ENCODE results near the gene DCDC2C.

DNA sequence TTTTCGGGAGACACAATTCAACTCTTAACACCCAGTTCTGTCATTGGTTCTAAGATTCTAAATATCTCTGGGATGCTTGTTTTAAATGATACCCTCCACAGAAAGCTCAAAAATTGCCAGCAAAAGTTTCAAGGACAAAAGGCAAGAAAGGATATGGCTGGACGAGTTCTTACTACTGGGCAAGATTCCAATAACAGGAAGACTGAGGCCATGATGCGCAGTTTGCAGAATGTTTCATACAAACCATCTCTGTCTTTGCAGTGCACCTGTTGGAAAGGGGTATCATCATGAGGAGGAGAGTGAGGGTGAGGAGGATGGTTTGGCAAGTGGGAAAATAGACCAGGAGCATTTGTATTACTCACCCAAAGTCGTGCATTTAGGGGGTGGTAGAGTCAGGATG lies 172.8 kb downstream of the DCDC2C start:
- TF ChIP-seq EZH2 (IDR thresholded peaks at IDR 0.05; ENCODE audit: low read length, unreplicated experiment) (no peak), EZH2phosphoT487 (IDR thresholded peaks at IDR 0.05; ENCODE audit: borderline replicate concordance, low read length) (no peak)
- TF ChIP-seq, protein P1, sequence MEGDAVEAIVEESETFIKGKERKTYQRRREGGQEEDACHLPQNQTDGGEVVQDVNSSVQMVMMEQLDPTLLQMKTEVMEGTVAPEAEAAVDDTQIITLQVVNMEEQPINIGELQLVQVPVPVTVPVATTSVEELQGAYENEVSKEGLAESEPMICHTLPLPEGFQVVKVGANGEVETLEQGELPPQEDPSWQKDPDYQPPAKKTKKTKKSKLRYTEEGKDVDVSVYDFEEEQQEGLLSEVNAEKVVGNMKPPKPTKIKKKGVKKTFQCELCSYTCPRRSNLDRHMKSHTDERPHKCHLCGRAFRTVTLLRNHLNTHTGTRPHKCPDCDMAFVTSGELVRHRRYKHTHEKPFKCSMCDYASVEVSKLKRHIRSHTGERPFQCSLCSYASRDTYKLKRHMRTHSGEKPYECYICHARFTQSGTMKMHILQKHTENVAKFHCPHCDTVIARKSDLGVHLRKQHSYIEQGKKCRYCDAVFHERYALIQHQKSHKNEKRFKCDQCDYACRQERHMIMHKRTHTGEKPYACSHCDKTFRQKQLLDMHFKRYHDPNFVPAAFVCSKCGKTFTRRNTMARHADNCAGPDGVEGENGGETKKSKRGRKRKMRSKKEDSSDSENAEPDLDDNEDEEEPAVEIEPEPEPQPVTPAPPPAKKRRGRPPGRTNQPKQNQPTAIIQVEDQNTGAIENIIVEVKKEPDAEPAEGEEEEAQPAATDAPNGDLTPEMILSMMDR (conservative IDR thresholded peaks at IDR 0.05; ENCODE audit: low read depth, low read length) = no peak
